Central memory CD8-positive, alpha-beta T cell (primary cell): ENCODE results near the gene NR1H2.
"Not testable (repeated sequence)": the region's sequence is repeated elsewhere in the genome, so short reads cannot be mapped to it uniquely, and the experiment has no call there.

Experiments
- ATAC-seq: fragments of 150-1000 bp; cut with Tn5 transposase; replicated peaks from 2 replicates; pipeline ENCODE4 v1.10.0; 2022; ENCODE audit warnings: mild to moderate bottlenecking, moderate FRiP score, moderate number of reproducible peaks; ENCODE audit not compliant: poor library complexity, severe bottlenecking; ENCODE audit errors: extremely low read depth
- DNase-seq, 2 donors: peaks; one replicate each; pipeline ENCODE4 v3.0.0; 2021; ENCODE audit warnings: low spot score in 2 of 2
- H3K27ac Mint-ChIP-seq: one replicate; pipeline ENCODE4 v1.8.0; 2022; ENCODE audit warnings: low read depth, mild to moderate bottlenecking, moderate library complexity, mixed read lengths
- H3K27me3 Mint-ChIP-seq: one replicate; pipeline ENCODE4 v1.8.0; 2022; ENCODE audit warnings: mixed read lengths
- H3K36me3 Mint-ChIP-seq: one replicate; pipeline ENCODE4 v1.8.0; 2022; ENCODE audit warnings: mild to moderate bottlenecking, moderate library complexity, mixed read lengths; ENCODE audit not compliant: insufficient read depth
- H3K4me1 Mint-ChIP-seq: one replicate; pipeline ENCODE4 v1.8.0; 2022; ENCODE audit warnings: mixed read lengths
- H3K4me3 Mint-ChIP-seq: one replicate; pipeline ENCODE4 v1.8.0; 2022; ENCODE audit warnings: mild to moderate bottlenecking, moderate library complexity, mixed read lengths
- H3K9me3 Mint-ChIP-seq: one replicate; pipeline ENCODE4 v1.8.0; 2022; ENCODE audit warnings: mixed read lengths

Gene NR1H2

DNA sequence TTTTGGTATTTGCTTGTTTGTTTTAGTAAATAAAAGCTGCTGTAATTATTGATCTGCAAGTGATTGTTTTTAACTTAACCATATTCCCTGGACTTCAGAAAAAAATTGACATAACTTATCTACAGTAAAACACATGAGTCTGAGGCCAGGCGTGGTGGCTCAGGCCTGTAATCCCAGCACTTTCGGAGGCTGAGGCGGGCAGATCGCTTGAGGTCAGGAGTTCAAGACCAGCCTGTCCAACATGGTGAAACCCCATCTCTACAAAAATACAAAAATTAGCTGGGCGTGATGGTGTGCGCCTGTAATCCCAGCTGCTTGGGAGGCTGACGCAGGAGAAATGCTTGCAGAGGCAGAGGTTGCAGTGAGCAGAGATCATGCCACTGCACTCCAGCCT lies 22.8 kb upstream of the NR1H2 start:
- H3K27me3 Mint-ChIP-seq, H3K27ac Mint-ChIP-seq, DNase-seq, H3K9me3 Mint-ChIP-seq, H3K4me3 Mint-ChIP-seq, ATAC-seq: not testable (repeated sequence)
- Mint-ChIP-seq H3K4me1 (peaks cover 12% of the 10 kb centered on the region), H3K36me3 (peaks cover 14% of the 10 kb centered on the region)

DNA sequence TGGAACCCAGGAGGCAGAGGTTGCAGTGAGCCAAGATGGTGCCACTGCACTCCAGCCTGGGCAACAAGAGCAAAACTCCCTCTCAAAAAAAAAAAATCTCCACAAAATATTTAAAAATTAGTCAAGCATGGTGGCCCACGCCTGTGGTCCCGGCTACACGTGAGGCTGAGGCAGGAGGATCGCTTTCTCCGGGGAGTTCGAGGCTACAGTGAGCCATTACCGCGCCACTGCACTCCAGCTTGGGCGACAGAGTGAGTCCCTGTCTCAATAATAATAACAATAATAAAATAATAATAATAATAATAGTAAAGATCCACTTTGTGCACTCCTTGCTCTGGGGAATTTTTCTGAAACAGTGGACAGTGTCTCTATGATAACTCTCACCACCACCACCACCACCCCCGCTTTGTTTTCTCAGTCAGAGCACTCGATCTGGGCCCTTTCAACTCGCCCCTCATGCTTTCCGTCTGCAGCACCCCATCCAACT lies 19.5 kb upstream of the NR1H2 start:
- Mint-ChIP-seq H3K9me3 (no peaks in the 10 kb centered on the region), H3K27ac (peak overlapping the region; percentile 99), H3K4me3 (peak overlapping the region; percentile 90), H3K36me3 (peaks cover 29% of the 10 kb centered on the region), H3K27me3 (no peaks in the 10 kb centered on the region), H3K4me1 (peaks cover 37% of the 10 kb centered on the region)
- no peak for DNase-seq
- no peak for ATAC-seq

DNA sequence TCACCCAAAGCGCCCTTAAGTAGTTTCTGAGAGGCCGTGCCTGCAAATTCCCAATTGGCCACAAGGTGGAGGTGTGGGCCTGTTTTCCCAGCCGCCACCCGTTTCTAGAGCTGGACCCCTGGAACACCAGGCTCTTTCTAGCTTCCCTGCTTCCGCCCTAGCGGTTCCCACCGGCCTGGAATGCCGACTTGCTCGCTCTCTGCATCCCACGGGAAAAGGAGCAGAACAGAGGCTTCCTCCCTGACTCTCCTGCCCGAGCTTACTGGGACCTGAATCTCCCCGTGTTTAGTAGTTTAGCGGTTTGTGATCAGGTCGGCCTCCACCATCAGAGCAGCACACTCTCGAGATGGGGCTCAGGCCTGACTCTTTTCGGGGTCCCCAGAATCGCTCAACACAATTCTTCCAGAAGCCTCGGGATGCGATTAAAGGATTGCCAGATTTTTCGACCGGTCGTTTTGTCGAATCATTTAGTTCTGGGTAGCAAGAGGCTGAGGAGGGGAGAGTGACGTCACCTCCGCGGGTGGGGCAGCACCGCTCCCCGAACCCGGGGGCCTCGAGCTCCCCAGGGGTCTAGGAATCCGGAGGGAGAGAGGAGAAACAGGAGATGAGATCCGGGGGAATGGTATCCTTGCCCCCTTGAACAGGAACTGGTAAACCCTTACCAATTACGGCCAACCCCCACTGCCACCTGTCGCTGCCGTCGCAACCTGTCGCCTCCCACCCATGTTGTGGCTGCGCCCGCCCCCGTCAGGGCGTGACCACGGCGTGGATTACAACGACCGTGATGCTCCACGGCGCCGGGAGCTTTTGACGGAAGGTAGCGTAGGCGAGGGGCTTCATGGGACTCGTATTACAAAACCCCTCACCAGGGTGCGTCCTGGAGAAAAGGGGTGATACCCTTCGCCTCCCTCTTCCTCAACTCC lies 18.8 kb upstream of the NR1H2 start:
- peak; percentile 84 to 85 for DNase-seq
- no peaks in the 10 kb centered on the region for H3K9me3 Mint-ChIP-seq
- peaks cover 44% of the 10 kb centered on the region for H3K4me1 Mint-ChIP-seq

DNA sequence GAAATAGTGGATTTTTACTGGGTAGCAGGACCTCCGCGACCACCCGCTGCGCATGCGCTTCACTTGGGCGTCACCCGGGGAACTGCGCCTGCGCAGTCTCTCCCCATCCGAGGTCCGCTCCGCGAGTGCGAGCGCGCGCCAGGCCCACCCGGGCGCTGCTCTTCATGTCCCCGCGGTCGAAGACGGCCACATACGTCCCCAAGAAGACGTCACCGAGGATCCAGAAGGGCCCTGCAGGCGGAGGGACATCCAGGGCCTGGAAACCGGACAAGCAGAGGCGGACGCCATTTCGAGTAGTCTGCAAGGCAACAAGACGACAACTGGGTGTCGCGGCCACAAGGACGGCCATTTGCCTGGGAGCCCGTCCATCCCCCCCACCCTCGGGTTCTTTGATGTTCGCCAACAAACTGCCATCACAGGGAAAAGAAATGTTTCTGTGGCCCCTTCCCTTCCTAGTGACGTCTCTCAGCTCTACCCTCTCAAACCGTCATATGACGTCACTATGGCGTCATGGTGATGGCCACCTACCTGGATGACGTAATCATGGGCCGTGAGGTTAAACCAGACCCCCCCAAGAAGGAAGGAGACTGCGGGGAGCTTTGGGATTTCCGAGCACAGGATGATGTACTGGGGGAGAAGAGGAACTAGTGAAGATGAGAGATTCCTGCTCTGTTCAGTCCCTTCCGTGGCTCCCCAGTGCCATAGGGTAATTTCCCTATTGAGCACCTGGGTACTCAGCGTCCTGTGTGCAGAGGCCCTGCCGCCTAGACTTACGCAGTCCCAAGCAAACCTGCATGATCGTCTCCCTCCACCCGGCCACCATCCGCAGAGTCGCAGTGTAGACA lies 17.6 kb upstream of the NR1H2 start:
- Mint-ChIP-seq H3K27me3 (no peaks in the 10 kb centered on the region), H3K4me3 (peak overlapping the region; percentile 90), H3K9me3 (no peaks in the 10 kb centered on the region), H3K27ac (peak overlapping the region; percentile 99), H3K4me1 (peaks cover 55% of the 10 kb centered on the region), H3K36me3 (peaks cover 29% of the 10 kb centered on the region)
- peak; percentile 60 to 62 for DNase-seq
- ATAC-seq, result no peak

More for the DNA sequence above, 18.8 kb upstream of the NR1H2 start:
- peak overlapping the region; percentile 99 for H3K27ac Mint-ChIP-seq
- peak; percentile 90 for ATAC-seq
- H3K27me3 Mint-ChIP-seq, result no peaks in the 10 kb centered on the region
- peaks cover 29% of the 10 kb centered on the region for H3K36me3 Mint-ChIP-seq
- peak overlapping the region; percentile 90 for H3K4me3 Mint-ChIP-seq

DNA sequence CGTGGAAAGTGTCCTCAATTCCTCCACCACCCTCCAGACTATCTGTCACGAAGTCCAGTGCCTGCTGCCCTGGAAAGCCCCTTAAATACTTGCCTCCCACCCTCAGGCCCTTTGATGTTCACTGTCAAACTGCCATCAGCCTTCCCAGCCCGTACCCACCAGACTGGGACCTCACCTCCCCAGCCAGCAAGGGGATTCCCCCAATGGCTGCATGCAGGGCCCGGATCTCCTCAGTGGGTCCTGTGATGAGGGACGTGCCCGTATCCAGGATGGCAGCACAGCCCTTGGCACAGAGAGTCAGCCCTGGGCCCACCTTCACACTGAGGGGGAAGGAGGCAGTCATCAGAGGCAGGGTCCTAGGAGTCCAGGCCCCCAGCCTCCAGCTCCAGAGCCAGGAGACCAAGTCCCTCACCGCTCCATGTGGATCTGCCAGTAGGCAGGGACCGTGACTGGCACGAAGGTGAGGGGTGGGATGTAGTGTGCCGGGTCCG lies 16.9 kb upstream of the NR1H2 start:
- DNase-seq (no peak), ATAC-seq (no peak)
- H3K36me3 Mint-ChIP-seq, result peaks cover 30% of the 10 kb centered on the region
- peaks cover 56% of the 10 kb centered on the region for H3K4me1 Mint-ChIP-seq
- H3K9me3 Mint-ChIP-seq, result no peaks in the 10 kb centered on the region
- H3K27me3 Mint-ChIP-seq, result no peaks in the 10 kb centered on the region
- H3K4me3 Mint-ChIP-seq, result peak overlapping the region; percentile 90
- peak overlapping the region; percentile 99 for H3K27ac Mint-ChIP-seq

DNA sequence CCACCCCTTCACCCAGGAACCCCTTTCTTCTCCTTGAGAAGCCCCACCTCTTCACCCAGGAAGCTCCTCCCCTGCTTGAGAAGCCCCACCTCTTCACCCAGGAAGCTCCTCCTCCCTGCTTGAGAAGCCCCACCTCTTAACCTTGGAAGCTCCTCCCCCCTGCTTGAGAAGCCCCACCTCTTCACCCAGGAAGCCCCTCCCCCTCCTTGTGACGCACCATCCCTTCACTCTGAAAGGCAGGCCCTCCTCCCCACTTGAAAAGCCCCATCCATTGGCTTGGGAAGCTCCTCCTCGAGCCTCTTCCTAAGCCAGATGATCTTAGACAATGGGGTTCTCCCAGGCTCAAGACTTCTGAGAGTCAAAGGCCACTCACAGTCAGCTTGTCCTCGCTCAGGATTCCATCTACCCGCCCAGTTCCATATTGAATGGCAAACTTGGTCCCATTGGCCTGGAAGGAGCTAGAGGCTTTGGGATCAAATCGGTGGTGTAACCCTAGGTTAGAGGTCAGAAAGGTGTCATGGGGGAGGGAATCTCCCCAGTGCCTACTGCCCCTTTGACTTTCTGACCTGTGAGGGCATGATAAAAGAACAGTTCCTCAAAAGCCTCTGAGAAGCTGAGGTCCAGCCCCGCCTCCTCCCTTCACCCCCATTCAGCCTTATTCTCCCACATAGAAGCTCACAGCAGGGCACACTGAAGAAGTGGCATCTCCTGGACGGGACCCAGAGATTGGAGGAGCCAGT lies 14.8 kb upstream of the NR1H2 start:
- Mint-ChIP-seq H3K27ac (no peak overlapping the region), H3K4me1 (peaks cover 64% of the 10 kb centered on the region), H3K36me3 (peaks cover 31% of the 10 kb centered on the region), H3K4me3 (no peak overlapping the region), H3K27me3 (no peaks in the 10 kb centered on the region), H3K9me3 (no peaks in the 10 kb centered on the region)
- no peak for DNase-seq
- no peak for ATAC-seq

DNA sequence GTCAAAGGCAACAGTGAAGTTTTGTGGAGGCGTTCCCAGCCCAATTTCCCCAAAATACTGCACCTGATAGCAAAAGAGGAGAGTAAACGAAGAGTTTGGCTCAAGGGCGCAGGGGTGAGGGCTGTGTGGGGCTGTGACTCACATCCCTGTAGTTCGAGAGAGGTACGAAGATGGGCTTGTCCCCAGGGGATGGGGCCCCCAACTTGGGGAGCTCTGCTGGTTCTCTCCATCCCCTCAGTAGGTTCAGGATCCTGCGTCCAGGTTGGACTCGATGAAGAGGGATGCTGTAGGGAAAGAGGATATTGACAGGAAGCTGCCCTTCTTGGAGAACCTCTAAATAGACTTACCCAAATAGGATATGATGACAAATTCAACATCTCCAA lies 14.2 kb upstream of the NR1H2 start:
- Mint-ChIP-seq H3K9me3 (no peaks in the 10 kb centered on the region), H3K27me3 (no peaks in the 10 kb centered on the region), H3K4me3 (no peak overlapping the region), H3K27ac (peak overlapping the region; percentile 30), H3K4me1 (peaks cover 61% of the 10 kb centered on the region), H3K36me3 (peaks cover 29% of the 10 kb centered on the region)
- ATAC-seq (no peak), DNase-seq (no peak)

DNA sequence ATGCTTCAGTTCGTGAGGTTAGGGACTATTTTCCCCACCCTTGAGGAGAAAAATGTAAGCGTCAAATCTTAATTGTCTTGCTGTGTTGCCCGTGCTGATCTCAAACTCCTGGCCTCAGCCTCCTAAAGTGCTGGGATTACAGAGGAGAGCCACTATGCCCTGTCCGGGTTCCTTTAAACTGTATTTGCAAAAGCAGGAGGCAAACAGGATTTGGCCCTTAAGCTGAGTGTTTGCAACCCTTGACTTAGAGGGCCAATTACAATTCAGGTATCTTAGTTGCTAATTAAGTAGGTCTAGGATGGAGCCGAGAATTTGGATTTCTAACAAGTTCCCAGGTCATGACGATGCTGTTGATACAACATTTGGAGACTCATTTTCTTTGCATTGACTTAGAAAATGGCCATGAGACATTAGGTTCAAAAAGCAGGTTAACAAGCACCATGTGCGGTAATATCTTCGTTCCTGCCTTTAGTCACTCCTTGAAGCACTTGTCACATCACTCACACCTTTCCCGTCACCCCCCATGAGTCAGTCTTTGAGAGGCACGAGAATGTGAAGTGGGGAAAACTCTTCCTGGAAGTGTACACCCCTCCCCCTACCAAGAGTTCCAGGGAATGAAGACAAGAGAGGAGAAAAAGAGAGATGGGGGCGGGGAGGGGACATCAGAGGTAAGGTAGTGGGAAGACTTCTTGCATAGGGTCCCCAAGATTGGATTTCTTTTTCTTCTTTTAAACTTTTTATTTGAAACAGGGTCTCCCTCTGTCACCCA lies 13.4 kb upstream of the NR1H2 start:
- Mint-ChIP-seq H3K4me3 (peak overlapping the region; percentile 54), H3K27me3 (no peaks in the 10 kb centered on the region), H3K36me3 (peaks cover 25% of the 10 kb centered on the region), H3K4me1 (peaks cover 53% of the 10 kb centered on the region), H3K27ac (peak overlapping the region; percentile 30), H3K9me3 (no peaks in the 10 kb centered on the region)
- DNase-seq, result no peak
- ATAC-seq, result no peak

DNA sequence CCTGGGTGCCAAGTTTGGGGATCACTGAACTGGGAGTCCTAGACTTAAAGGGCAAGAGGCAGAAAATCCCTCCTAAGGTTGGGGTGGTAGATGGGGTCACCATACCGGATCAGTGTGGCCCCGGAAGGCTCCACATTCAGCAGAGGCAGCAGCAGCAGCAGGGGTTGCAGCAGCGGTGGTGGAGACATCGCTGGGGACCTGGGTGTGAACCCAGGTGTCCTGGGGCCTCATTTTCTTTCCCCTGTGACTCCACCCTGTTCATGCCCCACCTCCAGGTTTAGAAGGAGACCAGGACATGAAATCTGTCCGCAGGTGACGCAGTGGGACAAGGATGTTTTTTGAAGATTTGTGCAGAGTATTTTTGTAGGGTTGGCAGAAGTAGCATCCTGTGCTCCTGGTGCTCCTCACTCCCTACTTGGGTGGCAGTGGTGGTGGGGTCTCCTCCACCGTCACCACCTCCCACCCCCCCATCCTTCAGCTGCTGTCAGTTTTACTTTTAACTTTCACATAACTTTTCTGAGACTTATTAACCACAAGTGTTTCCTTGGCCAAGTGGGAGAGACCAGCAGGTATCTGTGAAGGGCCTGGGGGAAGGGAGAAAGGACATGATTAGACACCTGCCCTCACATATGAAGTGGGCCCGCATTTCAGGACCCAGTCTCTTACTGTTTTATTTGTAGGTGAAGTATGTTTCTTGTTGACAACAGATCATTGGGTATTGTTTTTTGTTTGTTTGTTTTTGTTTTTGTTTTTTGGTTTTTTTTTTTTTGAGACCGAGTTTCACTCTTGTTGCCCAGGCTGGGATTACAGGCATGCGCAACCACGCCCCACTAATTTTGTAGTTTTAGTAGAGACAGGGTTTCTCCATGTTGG lies 10.6 kb upstream of the NR1H2 start, which contains the start of gene NAPSA:
NAPSA (minus strand) TSS at position 206 of the 873 bp plus-strand sequence; CDS start at position 188, 18 bp downstream.
- H3K27ac Mint-ChIP-seq, result peak within 1 kb of the TSS; percentile 54
- ATAC-seq, result no peak
- peaks cover 44% of the 10 kb centered on the region for H3K4me1 Mint-ChIP-seq
- H3K9me3 Mint-ChIP-seq, result no peaks in the 10 kb centered on the region
- peak within 1 kb of the TSS; percentile 46 for H3K4me3 Mint-ChIP-seq
- DNase-seq, result no peak
- H3K36me3 Mint-ChIP-seq, result peaks cover 1% of the 10 kb centered on the region
- H3K27me3 Mint-ChIP-seq, result no peaks in the 10 kb centered on the region

DNA sequence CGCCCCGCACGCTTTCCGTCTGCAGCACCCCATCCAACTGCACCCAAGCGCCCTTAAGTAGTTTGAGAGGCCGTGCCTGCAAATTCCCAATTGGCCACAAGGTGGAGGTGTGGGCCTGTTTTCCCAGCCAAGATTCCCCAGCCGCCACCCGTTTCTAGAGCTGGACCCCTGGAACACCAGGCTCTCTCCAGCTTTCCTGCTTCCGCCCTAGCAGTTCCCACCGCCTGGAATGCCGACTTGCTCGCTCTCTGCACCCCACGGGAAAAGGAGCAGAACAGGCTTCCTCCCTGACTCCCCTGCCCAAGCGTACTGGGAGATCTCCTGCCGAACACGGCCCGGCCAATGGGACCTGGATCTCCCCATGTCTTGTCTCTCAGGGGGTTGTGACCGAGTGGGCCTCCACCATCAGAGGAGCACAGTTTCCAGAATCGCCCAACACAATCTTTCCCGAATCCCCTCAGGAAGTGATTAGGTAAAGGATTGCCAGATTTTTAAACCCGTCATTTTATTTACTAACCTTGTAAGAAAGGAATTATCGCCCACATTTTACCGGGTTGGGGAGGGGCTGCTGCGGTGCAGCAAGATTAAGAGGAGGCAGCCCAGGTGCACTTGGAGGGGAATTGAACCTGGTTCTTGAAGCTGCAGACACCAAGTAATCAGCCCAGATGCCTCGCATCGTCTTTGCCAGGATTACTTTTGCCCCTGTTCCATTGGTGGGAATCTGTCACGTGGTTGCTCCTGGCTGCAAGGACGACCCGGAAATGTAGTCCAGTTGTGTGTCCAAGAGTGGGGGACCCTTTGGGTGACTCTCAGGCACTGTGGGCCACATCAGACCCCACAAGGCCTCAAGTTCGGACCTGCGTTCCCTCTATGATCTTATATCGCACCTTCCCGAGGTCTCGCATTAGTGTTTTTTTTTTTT lies 7.3 kb upstream of the NR1H2 start:
- peak overlapping the region; percentile 60 for H3K27ac Mint-ChIP-seq
- ATAC-seq (peak; percentile 49), DNase-seq (peak; percentile 64 to 71)
- peaks cover 20% of the 10 kb centered on the region for H3K4me1 Mint-ChIP-seq
- peak overlapping the region; percentile 80 for H3K4me3 Mint-ChIP-seq
- no peaks in the 10 kb centered on the region for H3K9me3 Mint-ChIP-seq
- no peaks in the 10 kb centered on the region for H3K27me3 Mint-ChIP-seq
- peaks cover 1% of the 10 kb centered on the region for H3K36me3 Mint-ChIP-seq
